Measurements from ENCODE around the gene CENPX. TPM values are rescaled to one million over a fixed set of nuclear protein-coding genes. Genes with fewer than 3 reads are reported as not detected.
A peak's percentile ranks its signal among the peaks of the same experiment; 100 is the strongest.

CENPX gene
- total and polyA plus RNA-seq, 2 of the 13 experiments (the other 11 are each of a cell fraction or from before 2014, with no cell fraction given): 92.7 to 170 TPM

GRCh38 chr17:81993729-81994592 lies 28.7 kb downstream of the CENPX start (continued):
- TF ChIP-seq ZUFSP (CRISPR knock-in tag; IDR thresholded peaks at IDR 0.05; ENCODE audit: borderline replicate concordance) (no peak), PHB2 (IDR thresholded peaks at IDR 0.05; ENCODE audit: partially characterized antibody) (no peak), TBX3 (IDR thresholded peaks at IDR 0.05; ENCODE audit: borderline replicate concordance) (no peak), SMARCE1 (IDR thresholded peaks at IDR 0.05; ENCODE audit: borderline replicate concordance) (no peak), SP5 (CRISPR knock-in tag; IDR thresholded peaks at IDR 0.05; ENCODE audit: borderline replicate concordance, low read depth) (peak; percentile 56; the same call in 1 of the 2 replicates), ZNF747 (CRISPR knock-in tag; IDR thresholded peaks at IDR 0.05; ENCODE audit: borderline replicate concordance) (0 out of 2 replicates have a peak, but pooled peaks have one; percentile 34), ZNF713 (CRISPR knock-in tag; IDR thresholded peaks at IDR 0.05) (no peak; the same call in 1 of the 2 replicates), YEATS2 (CRISPR knock-in tag; IDR thresholded peaks at IDR 0.05; ENCODE audit: borderline replicate concordance) (no peak), PRDM15 (CRISPR knock-in tag; IDR thresholded peaks at IDR 0.05) (no peak), ZNF251 (CRISPR knock-in tag; IDR thresholded peaks at IDR 0.05) (no peak; the same call in none of the 2 replicates), HBP1 (CRISPR knock-in tag; IDR thresholded peaks at IDR 0.05; ENCODE audit: low read depth) (no peak), ZFP82 (CRISPR knock-in tag; IDR thresholded peaks at IDR 0.05; ENCODE audit: borderline replicate concordance) (no peak), GATAD2A (CRISPR knock-in tag; IDR thresholded peaks at IDR 0.05) (no peak), ZNF782 (CRISPR knock-in tag; IDR thresholded peaks at IDR 0.05; ENCODE audit: borderline replicate concordance) (peak; percentile 66; the same call in 1 of the 2 replicates), ELK4 (CRISPR knock-in tag; IDR thresholded peaks at IDR 0.05; ENCODE audit: borderline replicate concordance) (no peak), SIX1 (CRISPR knock-in tag; IDR thresholded peaks at IDR 0.05; ENCODE audit: borderline replicate concordance) (no peak), ZNF503 (CRISPR knock-in tag; IDR thresholded peaks at IDR 0.05) (no peak)

All from HepG2 (cell line).